H1 (cell line): ENCODE results near the gene C11orf98. TPM values are rescaled to one million over a fixed set of nuclear protein-coding genes. Genes with fewer than 3 reads are reported as not detected.

Experiments
- ATF2 ChIP-seq: IDR thresholded peaks from 2 replicates; pipeline ENCODE4 v1.6.1; 2012; ENCODE audit warnings: low read length, inconsistent platforms
- BCL11A ChIP-seq, 2 experiments: IDR thresholded peaks; one replicate each; pipeline ENCODE4 v1.6.1; 2011; ENCODE audit warnings: low read depth in 2 of 2, low read length in 2 of 2, mild to moderate bottlenecking in 2 of 2
- BRCA1 ChIP-seq: IDR thresholded peaks from 2 replicates; pipeline ENCODE4 v1.6.1; 2012; ENCODE audit warnings: low read depth, low read length, improper control_type of control experiment
- CBX5 ChIP-seq: fragments of 300-800, 300-1000 bp; sonication (generic); IDR thresholded peaks from 2 replicates; pipeline ENCODE4 v1.7.1; 2016; ENCODE audit warnings: antibody characterized with exemption, low read length, low read depth
- CHD2 ChIP-seq: IDR thresholded peaks from 2 replicates; pipeline ENCODE4 v1.6.1; 2012; ENCODE audit warnings: low read length, improper control_type of control experiment
- CREB1 ChIP-seq: IDR thresholded peaks from 2 replicates; pipeline ENCODE4 v1.6.1; 2012; ENCODE audit warnings: inconsistent platforms
- CTCF ChIP-seq, 3 experiments: IDR thresholded peaks; 1 replicate in 2 of 3; 2 replicates in 1 of 3; pipeline versions ENCODE4 v1.5.1 to v1.6.1; 2011; ENCODE audit warnings: low read length in 3 of 3, mild to moderate bottlenecking in 3 of 3, inconsistent platforms in 2 of 3, low read depth in 1 of 3, moderate library complexity in 1 of 3; ENCODE audit not compliant: insufficient read depth in 1 of 3; ENCODE audit errors: control extremely low read depth in 1 of 3
- GABPA ChIP-seq: IDR thresholded peaks from 2 replicates; pipeline ENCODE4 v1.6.1; 2011; ENCODE audit warnings: mild to moderate bottlenecking, low read length, moderate library complexity, borderline replicate concordance; ENCODE audit not compliant: insufficient read depth
- GTF2F1 ChIP-seq: IDR thresholded peaks from 2 replicates; pipeline ENCODE4 v1.6.1; 2012; ENCODE audit warnings: low read depth, low read length, improper control_type of control experiment, borderline replicate concordance
- HDAC2 ChIP-seq, 2 experiments: fragments of 300-600 bp in 1 of 2; sonication (generic) in 1 of 2; IDR thresholded peaks; 2 replicates each; pipeline ENCODE4 v1.6.1; 2011 to 2012; ENCODE audit warnings: low read depth in 2 of 2, low read length in 2 of 2, mild to moderate bottlenecking in 2 of 2, moderate library complexity in 2 of 2, borderline replicate concordance in 1 of 2, inconsistent platforms in 1 of 2
- MAX ChIP-seq: IDR thresholded peaks from 2 replicates; pipeline ENCODE4 v1.6.1; 2012; ENCODE audit warnings: inconsistent platforms
- PHF8 ChIP-seq: fragments of 200-600 bp; sonication (generic); conservative IDR thresholded peaks from 2 replicates; pipeline ENCODE4 v1.7.1; 2012; ENCODE audit warnings: low read depth, mild to moderate bottlenecking, inconsistent platforms, low read length, moderate library complexity
- RAD21 ChIP-seq, 2 experiments: IDR thresholded peaks in 1 of 2; conservative IDR thresholded peaks in 1 of 2; 2 replicates each; pipeline ENCODE4 v1.6.1; 2011; ENCODE audit warnings: low read depth in 2 of 2, low read length in 2 of 2, improper control_type of control experiment in 1 of 2, inconsistent platforms in 1 of 2, mild to moderate bottlenecking in 1 of 2, moderate library complexity in 1 of 2
- SAP30 ChIP-seq: fragments of 300-600 bp; sonication (generic); IDR thresholded peaks from 2 replicates; pipeline ENCODE4 v1.7.1; 2012; ENCODE audit warnings: low read length, moderate library complexity, mild to moderate bottlenecking, inconsistent platforms; ENCODE audit not compliant: insufficient read depth, insufficient replicate concordance
- SIN3A ChIP-seq, 2 experiments: IDR thresholded peaks in 1 of 2; conservative IDR thresholded peaks in 1 of 2; 2 replicates each; pipeline ENCODE4 v1.6.1; 2011 to 2012; ENCODE audit warnings: low read length in 2 of 2, improper control_type of control experiment in 1 of 2, low read depth in 1 of 2, mild to moderate bottlenecking in 1 of 2
- SP2 ChIP-seq: IDR thresholded peaks from 2 replicates; pipeline ENCODE4 v1.6.1; 2012; ENCODE audit warnings: mild to moderate bottlenecking, low read length, inconsistent platforms
- SRF ChIP-seq: IDR thresholded peaks from 2 replicates; pipeline ENCODE4 v1.6.1; 2011; ENCODE audit warnings: mild to moderate bottlenecking, low read depth, low read length, moderate library complexity
- SUZ12 ChIP-seq: fragments of 200-600 bp; sonication (generic); IDR thresholded peaks from 2 replicates; pipeline ENCODE4 v1.6.1; 2012; ENCODE audit warnings: mild to moderate bottlenecking, inconsistent platforms, low read length, moderate library complexity, mixed read lengths
- TAF7 ChIP-seq: optimal IDR thresholded peaks from 2 replicates; pipeline ENCODE3; 2011; ENCODE audit warnings: low read depth, mild to moderate bottlenecking, inconsistent platforms, low read length, moderate library complexity, borderline replicate concordance
- polyA plus RNA-seq, 7 experiments: library from polyadenylated mRNA; depleted of rRNA in 3 of 7; stranded (reverse) in 5 of 7; unstranded in 2 of 7; fragments of >200 nt in 5 of 7; fragments of 200-250 nt in 2 of 7; gene quantifications; 1 replicate in 5 of 7; 2 replicates in 1 of 7; 4 replicates in 1 of 7; pipeline versions ENCODE4 v1.2.1 to v1.2.3, GENCODE V29; 2011 to 2013; ENCODE audit warnings: missing spikeins in 2 of 7, mixed read lengths in 2 of 7
- total RNA-seq: library from RNA; stranded (reverse); fragmentation: NEBNext Ultra II Directional; extraction: Animal tissue kit (Norgen Biotek cat#: 25700); gene quantifications from 2 replicates; pipeline ENCODE4 v1.2.1, GENCODE V29; 2021

Gene C11orf98
- total and polyA plus RNA-seq, 2 of the 8 experiments (the other 6 are each of a cell fraction or from before 2014, with no cell fraction given): 68.0 to 171 TPM

- no peak for TF ChIP-seq BRCA1
- peak; percentile 85 for TF ChIP-seq PHF8
- TF ChIP-seq CREB1: no peak
- TF ChIP-seq RAD21 (IDR thresholded peaks at IDR 0.05 in 1 of 2, conservative IDR thresholded peaks at IDR 0.05 in 1 of 2; ENCODE audit: low read depth in 2 of 2, low read length in 2 of 2): no peak; a peak in 1 of 4 replicates
- no peak for TF ChIP-seq BCL11A (IDR thresholded peaks at IDR 0.05; ENCODE audit: low read depth in 2 of 2, low read length in 2 of 2)
- TF ChIP-seq GTF2F1: peak; percentile 98
- peak; percentile 96 for TF ChIP-seq TAF7
- peak; percentile 72 for TF ChIP-seq CHD2
- TF ChIP-seq ATF2: no peak; the same call in 1 of the 2 replicates
- peak; percentile 4; the same call in 1 of the 2 replicates for TF ChIP-seq MAX
- TF ChIP-seq SIN3A (conservative IDR thresholded peaks at IDR 0.05 in 1 of 2, IDR thresholded peaks at IDR 0.05 in 1 of 2; ENCODE audit: low read depth in 1 of 2, low read length in 2 of 2): peak in 1 of 2 experiments; percentile 52; a peak in 3 of 4 replicates
- no peak for TF ChIP-seq SUZ12
- TF ChIP-seq HDAC2 (IDR thresholded peaks at IDR 0.05; ENCODE audit: borderline replicate concordance in 1 of 2, low read depth in 2 of 2, low read length in 2 of 2): no peak
- TF ChIP-seq GABPA: 0 out of 2 replicates have a peak, but pooled peaks have one; percentile 11
- 0 out of 2 replicates have a peak, but pooled peaks have one; percentile 10 for TF ChIP-seq SRF
- no peak; a peak in 1 of 4 replicates for TF ChIP-seq CTCF (IDR thresholded peaks at IDR 0.05; ENCODE audit: control extremely low read depth in 1 of 3, insufficient read depth in 1 of 3, low read depth in 1 of 3, low read length in 3 of 3)
- TF ChIP-seq CBX5: no peak
- no peak for TF ChIP-seq SP2
- no peak for TF ChIP-seq SAP30
Measured at GRCh38 chr11:62665075-62665598, at the start of gene C11orf98, which contains the start of gene CSKMT (continued).
